NCI-H446 (cell line): ENCODE results near the gene OR1D5.
A peak's percentile ranks its signal among the peaks of the same experiment; 100 is the strongest.
"Not testable (repeated sequence)": the region's sequence is repeated elsewhere in the genome, so short reads cannot be mapped to it uniquely, and the experiment has no call there.

Source experiments
- DNase-seq, 2 experiments: peaks; one replicate each; lab custom pipeline; 2025; lab: John Stamatoyannopoulos, UW

Gene OR1D5

GRCh38 chr17:3063507-3063906 lies at the start of gene OR1D5:
OR1D5 (minus strand) TSS chr17:3063607; CDS start chr17:3063607, 0 bp downstream.
- not testable (repeated sequence) for DNase-seq

GRCh38 chr17:3104322-3104721 lies 40.9 kb upstream of the OR1D5 start, which contains the start of gene OR1D2:
OR1D2 (minus strand) TSS chr17:3104422; CDS start chr17:3092996, 11,426 bp downstream.
- no peak for DNase-seq

- DNase-seq = not testable (repeated sequence)
Observed at GRCh38 chr17:3073850-3074249, 10.4 kb upstream of the OR1D5 start.

- not testable (repeated sequence) for DNase-seq
Observed at GRCh38 chr17:3065192-3065591, 1.8 kb upstream of the OR1D5 start.

GRCh38 chr17:3062824-3063377 lies 506 bp downstream of the OR1D5 start:
- not testable (repeated sequence) for DNase-seq

GRCh38 chr17:3054868-3055267 lies 8.5 kb downstream of the OR1D5 start:
- DNase-seq = not testable (repeated sequence)

GRCh38 chr17:3049705-3050295 lies 13.6 kb downstream of the OR1D5 start:
- no peak for DNase-seq

- peak; percentile 96 to 97 for DNase-seq
Observed at GRCh38 chr17:3048727-3049471, 14.5 kb downstream of the OR1D5 start.

- DNase-seq = no peak
Observed at GRCh38 chr17:3046753-3047152, 16.7 kb downstream of the OR1D5 start.

GRCh38 chr17:3043737-3044365 lies 19.6 kb downstream of the OR1D5 start:
- DNase-seq = peak in 1 of 2 experiments; percentile 14

GRCh38 chr17:3040882-3041281 lies 22.5 kb downstream of the OR1D5 start:
- no peak for DNase-seq

- no peak for DNase-seq
Observed at GRCh38 chr17:3039736-3040135, 23.7 kb downstream of the OR1D5 start.

- DNase-seq = no peak
Observed at GRCh38 chr17:3038941-3039340, 24.5 kb downstream of the OR1D5 start.

GRCh38 chr17:3037259-3037658 lies 26.1 kb downstream of the OR1D5 start:
- no peak for DNase-seq

- no peak for DNase-seq
Observed at GRCh38 chr17:3036800-3037199, 26.6 kb downstream of the OR1D5 start.

GRCh38 chr17:3035968-3036280 lies 27.5 kb downstream of the OR1D5 start:
- no peak for DNase-seq

- DNase-seq = no peak
Observed at GRCh38 chr17:3035256-3035967, 28.0 kb downstream of the OR1D5 start.

- DNase-seq = no peak
Observed at GRCh38 chr17:3034578-3034920, 28.9 kb downstream of the OR1D5 start.

- DNase-seq = no peak
Observed at GRCh38 chr17:3033741-3034577, 29.4 kb downstream of the OR1D5 start.

GRCh38 chr17:3033248-3033640 lies 30.2 kb downstream of the OR1D5 start:
- no peak for DNase-seq
